Uterus (tissue), 4 donors: ENCODE data around the gene HECW1. TPM values are rescaled to one million over a fixed set of nuclear protein-coding genes. Genes with fewer than 3 reads are reported as not detected.

Experiments used
- DNase-seq, 2 donors: peaks; one replicate each; pipeline ENCODE4 v3.0.0-alpha.2; 2019 to 2020
- H3K27ac ChIP-seq, 2 donors: fragments of 200-600 bp; sonication (generic); 1 replicate in 1 of 2; 2 replicates in 1 of 2; pipeline ENCODE4 v1.5.1; 2016 to 2018
- H3K27me3 ChIP-seq, 2 donors: fragments of 200-600 bp; sonication (generic); one replicate each; pipeline ENCODE4 v1.5.1; 2018 to 2019; ENCODE audit warnings: control low read depth in 1 of 2
- H3K36me3 ChIP-seq, 2 donors: fragments of 200-600 bp; sonication (generic); one replicate each; pipeline ENCODE4 v1.5.1; 2019; ENCODE audit warnings: control low read depth in 1 of 2
- H3K4me1 ChIP-seq, 2 donors: fragments of 200-600 bp; sonication (generic); one replicate each; pipeline ENCODE4 v1.5.1; 2018 to 2019; ENCODE audit warnings: control low read depth in 1 of 2
- H3K4me3 ChIP-seq, 2 donors: fragments of 200-600 bp; sonication (generic); 1 replicate in 1 of 2; 2 replicates in 1 of 2; pipeline ENCODE4 v1.5.1; 2018 to 2019; ENCODE audit warnings: mild to moderate bottlenecking in 1 of 2
- H3K9me3 ChIP-seq, 2 donors: fragments of 200-600 bp; sonication (generic); one replicate each; pipeline ENCODE4 v1.5.1; 2019; ENCODE audit warnings: control low read depth in 1 of 2
- POLR2A ChIP-seq, 2 donors: fragments of 450-650 bp; IDR thresholded peaks; one replicate each; pipeline ENCODE4 v1.6.1; 2016; ENCODE audit warnings: antibody characterized with exemption in 2 of 2, mild to moderate bottlenecking in 1 of 2, moderate library complexity in 1 of 2
- intact Hi-C: fragments of 100-400 bp; cut with DNase I; formaldehyde crosslinking; loops from one replicate; pipeline ENCODE4 v1.15.1; 2023; ENCODE audit warnings: low total_unique reads
- total RNA-seq, 4 donors: library from RNA; depleted of rRNA in 3 of 4; stranded (reverse); fragments of >200 nt in 3 of 4; gene quantifications; one replicate each; pipeline versions ENCODE4 v1.1.0 to v1.2.4, GENCODE V29; 2014 to 2023
- TF ChIP-seq, protein P1 (sequence below), 4 experiments: fragments of 200-600 bp in 2 of 4; fragments of 450-650 bp in 2 of 4; sonication (generic) in 2 of 4; IDR thresholded peaks; one replicate each; pipeline ENCODE4 v1.5.1; 2016 to 2019; ENCODE audit warnings: antibody characterized with exemption in 4 of 4, mild to moderate bottlenecking in 2 of 4, moderate library complexity in 1 of 4
- donor health status: DM: yes; HTN: yes; CAD: no.

Gene HECW1
- total RNA-seq, 4 donors from 2014 or later, result 0.28 TPM; not detected in 3

DNA sequence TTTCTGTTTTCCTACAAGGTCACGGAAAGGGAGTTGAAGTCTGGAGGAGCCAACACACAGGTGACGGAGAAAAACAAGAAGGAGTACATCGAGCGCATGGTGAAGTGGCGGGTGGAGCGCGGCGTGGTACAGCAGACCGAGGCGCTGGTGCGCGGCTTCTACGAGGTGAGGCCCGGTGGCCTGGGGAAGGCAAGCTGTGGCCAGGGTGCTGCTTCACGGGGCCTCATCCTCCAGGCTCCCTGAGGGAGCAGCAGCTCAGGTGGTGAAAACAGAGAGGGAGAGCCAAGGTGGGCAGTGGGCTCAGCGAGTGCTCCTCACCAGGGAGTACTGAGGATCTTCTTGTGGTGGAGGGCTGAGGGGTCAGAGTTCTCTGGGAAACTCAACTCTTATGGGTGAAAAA is 438.0 kb downstream of the HECW1 start:
- intact Hi-C loops, result no loop called here

DNA sequence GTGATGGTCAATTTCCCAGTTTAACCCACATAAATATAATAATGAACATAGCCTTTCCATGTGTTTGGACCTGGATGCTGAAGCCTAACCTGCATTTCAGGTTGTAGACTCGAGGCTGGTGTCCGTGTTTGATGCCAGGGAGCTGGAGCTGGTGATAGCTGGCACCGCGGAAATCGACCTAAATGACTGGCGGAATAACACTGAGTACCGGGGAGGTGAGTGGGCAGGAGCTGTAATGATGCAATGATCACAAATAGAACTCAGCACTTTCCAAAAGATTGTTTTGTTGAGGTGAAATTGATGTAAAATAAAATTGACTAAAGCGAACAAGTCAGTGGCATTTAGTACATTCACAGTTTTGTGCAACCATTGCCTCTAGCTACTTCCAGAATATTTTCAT is 439.7 kb downstream of the HECW1 start:
- no peaks in the 10 kb centered on the region for H3K9me3 ChIP-seq
- intact Hi-C loops, result no loop called here
- no peak for DNase-seq
- TF ChIP-seq POLR2A (IDR thresholded peaks at IDR 0.05), result no peak
- TF ChIP-seq, protein P1, sequence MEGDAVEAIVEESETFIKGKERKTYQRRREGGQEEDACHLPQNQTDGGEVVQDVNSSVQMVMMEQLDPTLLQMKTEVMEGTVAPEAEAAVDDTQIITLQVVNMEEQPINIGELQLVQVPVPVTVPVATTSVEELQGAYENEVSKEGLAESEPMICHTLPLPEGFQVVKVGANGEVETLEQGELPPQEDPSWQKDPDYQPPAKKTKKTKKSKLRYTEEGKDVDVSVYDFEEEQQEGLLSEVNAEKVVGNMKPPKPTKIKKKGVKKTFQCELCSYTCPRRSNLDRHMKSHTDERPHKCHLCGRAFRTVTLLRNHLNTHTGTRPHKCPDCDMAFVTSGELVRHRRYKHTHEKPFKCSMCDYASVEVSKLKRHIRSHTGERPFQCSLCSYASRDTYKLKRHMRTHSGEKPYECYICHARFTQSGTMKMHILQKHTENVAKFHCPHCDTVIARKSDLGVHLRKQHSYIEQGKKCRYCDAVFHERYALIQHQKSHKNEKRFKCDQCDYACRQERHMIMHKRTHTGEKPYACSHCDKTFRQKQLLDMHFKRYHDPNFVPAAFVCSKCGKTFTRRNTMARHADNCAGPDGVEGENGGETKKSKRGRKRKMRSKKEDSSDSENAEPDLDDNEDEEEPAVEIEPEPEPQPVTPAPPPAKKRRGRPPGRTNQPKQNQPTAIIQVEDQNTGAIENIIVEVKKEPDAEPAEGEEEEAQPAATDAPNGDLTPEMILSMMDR (IDR thresholded peaks at IDR 0.05), result no peak
- no peak overlapping the region for H3K4me3 ChIP-seq
- H3K36me3 ChIP-seq, result no peaks in the 10 kb centered on the region
- no peaks in the 10 kb centered on the region for H3K27me3 ChIP-seq
- no peak overlapping the region for H3K27ac ChIP-seq
- no peaks in the 10 kb centered on the region for H3K4me1 ChIP-seq

More for the DNA sequence above, 438.0 kb downstream of the HECW1 start:
- H3K36me3 ChIP-seq, result no peaks in the 10 kb centered on the region
- no peak overlapping the region for H3K27ac ChIP-seq
- TF ChIP-seq POLR2A (IDR thresholded peaks at IDR 0.05), result no peak
- TF ChIP-seq, protein P1 (IDR thresholded peaks at IDR 0.05), result no peak
- H3K4me3 ChIP-seq, result no peak overlapping the region
- no peaks in the 10 kb centered on the region for H3K4me1 ChIP-seq
- DNase-seq, result no peak
- H3K9me3 ChIP-seq, result no peaks in the 10 kb centered on the region
- H3K27me3 ChIP-seq, result no peaks in the 10 kb centered on the region

- intact Hi-C loops, result no loop called here
- TF ChIP-seq, protein P1 (IDR thresholded peaks at IDR 0.05), result no peak
- TF ChIP-seq POLR2A (IDR thresholded peaks at IDR 0.05), result no peak
- Histone ChIP-seq H3K4me3 (no peak overlapping the region), H3K36me3 (no peaks in the 10 kb centered on the region), H3K27ac (no peak overlapping the region), H3K4me1 (no peaks in the 10 kb centered on the region), H3K9me3 (no peaks in the 10 kb centered on the region), H3K27me3 (no peaks in the 10 kb centered on the region)
- DNase-seq, result no peak
These were observed 441.6 kb downstream of the HECW1 start for GRCh38 chr7:43553999-43554398.

DNA sequence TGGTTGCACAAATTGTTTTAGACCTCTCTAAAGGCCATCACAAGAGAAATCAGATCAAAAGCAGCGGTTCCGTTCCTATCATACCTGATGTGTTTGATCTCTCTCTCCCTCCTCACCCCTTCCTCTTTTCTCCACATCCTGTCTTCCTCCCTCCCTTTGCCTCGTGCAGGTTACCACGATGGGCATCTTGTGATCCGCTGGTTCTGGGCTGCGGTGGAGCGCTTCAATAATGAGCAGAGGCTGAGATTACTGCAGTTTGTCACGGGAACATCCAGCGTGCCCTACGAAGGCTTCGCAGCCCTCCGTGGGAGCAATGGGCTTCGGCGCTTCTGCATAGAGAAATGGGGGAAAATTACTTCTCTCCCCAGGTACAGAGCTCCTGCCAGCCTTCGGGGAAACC is 442.0 kb downstream of the HECW1 start:
- Histone ChIP-seq H3K36me3 (no peaks in the 10 kb centered on the region), H3K4me3 (no peak overlapping the region), H3K27ac (no peak overlapping the region), H3K4me1 (no peaks in the 10 kb centered on the region), H3K27me3 (no peaks in the 10 kb centered on the region), H3K9me3 (no peaks in the 10 kb centered on the region)
- intact Hi-C loops, result no loop called here
- no peak for DNase-seq
- TF ChIP-seq, protein P1 (IDR thresholded peaks at IDR 0.05), result no peak

GRCh38 chr7:43557831-43558495 is 445.5 kb downstream of the HECW1 start:
- H3K4me3 ChIP-seq, result no peak overlapping the region
- no peaks in the 10 kb centered on the region for H3K27me3 ChIP-seq
- intact Hi-C loops, result no loop called here
- H3K9me3 ChIP-seq, result no peaks in the 10 kb centered on the region
- TF ChIP-seq POLR2A (IDR thresholded peaks at IDR 0.05), result no peak
- TF ChIP-seq, protein P1 (IDR thresholded peaks at IDR 0.05), result no peak
- H3K36me3 ChIP-seq, result no peaks in the 10 kb centered on the region
- no peak for DNase-seq
- H3K27ac ChIP-seq, result no peak overlapping the region
- no peaks in the 10 kb centered on the region for H3K4me1 ChIP-seq
